Suprapubic skin (tissue), 4 donors: Measurements from ENCODE around the gene WDPCP.
"Not testable (repeated sequence)": the region's sequence is repeated elsewhere in the genome, so short reads cannot be mapped to it uniquely, and the experiment has no call there.

Source experiments
- EP300 ChIP-seq: sonication (generic); formaldehyde crosslinking; IDR thresholded peaks from one replicate; pipeline ENCODE4 v1.6.1; 2017; ENCODE audit warnings: antibody characterized with exemption
- POLR2A ChIP-seq, 2 donors: fragments of 450-650 bp; IDR thresholded peaks; one replicate each; pipeline ENCODE4 v1.6.1; 2017; ENCODE audit warnings: antibody characterized with exemption in 2 of 2, mild to moderate bottlenecking in 2 of 2, moderate library complexity in 2 of 2
- POLR2AphosphoS5 ChIP-seq, 3 donors: sonication (generic); formaldehyde crosslinking; IDR thresholded peaks; one replicate each; pipeline ENCODE4 v1.6.1; 2017; ENCODE audit warnings: antibody characterized with exemption in 3 of 3
- TF ChIP-seq, protein P1 (sequence below), 2 donors: fragments of 200-600 bp in 1 of 2; fragments of 450-650 bp in 1 of 2; sonication (generic) in 1 of 2; IDR thresholded peaks; one replicate each; pipeline ENCODE4 v1.5.1; 2016 to 2019; ENCODE audit warnings: antibody characterized with exemption in 2 of 2, mild to moderate bottlenecking in 1 of 2, moderate library complexity in 1 of 2

DNA sequence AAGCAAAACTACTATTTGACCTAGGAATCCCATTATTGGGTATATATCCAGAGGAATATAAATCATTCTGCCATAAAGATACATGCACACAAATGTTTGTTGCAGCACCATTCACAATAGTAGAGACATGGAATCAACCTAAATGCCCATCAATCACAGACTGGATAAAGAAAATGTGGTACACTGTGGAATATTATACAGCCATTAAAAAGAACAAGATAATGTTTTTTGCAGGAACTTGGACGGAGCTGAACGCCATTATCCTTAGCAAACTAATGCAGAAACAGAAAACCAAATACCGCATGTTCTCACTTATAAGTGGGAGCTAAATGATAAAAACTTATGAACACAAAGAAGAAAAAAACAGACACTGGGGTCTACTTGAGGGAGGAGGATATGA, 185.4 kb downstream of the WDPCP start:
- TF ChIP-seq, protein P1, sequence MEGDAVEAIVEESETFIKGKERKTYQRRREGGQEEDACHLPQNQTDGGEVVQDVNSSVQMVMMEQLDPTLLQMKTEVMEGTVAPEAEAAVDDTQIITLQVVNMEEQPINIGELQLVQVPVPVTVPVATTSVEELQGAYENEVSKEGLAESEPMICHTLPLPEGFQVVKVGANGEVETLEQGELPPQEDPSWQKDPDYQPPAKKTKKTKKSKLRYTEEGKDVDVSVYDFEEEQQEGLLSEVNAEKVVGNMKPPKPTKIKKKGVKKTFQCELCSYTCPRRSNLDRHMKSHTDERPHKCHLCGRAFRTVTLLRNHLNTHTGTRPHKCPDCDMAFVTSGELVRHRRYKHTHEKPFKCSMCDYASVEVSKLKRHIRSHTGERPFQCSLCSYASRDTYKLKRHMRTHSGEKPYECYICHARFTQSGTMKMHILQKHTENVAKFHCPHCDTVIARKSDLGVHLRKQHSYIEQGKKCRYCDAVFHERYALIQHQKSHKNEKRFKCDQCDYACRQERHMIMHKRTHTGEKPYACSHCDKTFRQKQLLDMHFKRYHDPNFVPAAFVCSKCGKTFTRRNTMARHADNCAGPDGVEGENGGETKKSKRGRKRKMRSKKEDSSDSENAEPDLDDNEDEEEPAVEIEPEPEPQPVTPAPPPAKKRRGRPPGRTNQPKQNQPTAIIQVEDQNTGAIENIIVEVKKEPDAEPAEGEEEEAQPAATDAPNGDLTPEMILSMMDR (IDR thresholded peaks at IDR 0.05) = not testable (repeated sequence)
- not testable (repeated sequence) for TF ChIP-seq POLR2A (IDR thresholded peaks at IDR 0.05); EP300; POLR2AphosphoS5 (IDR thresholded peaks at IDR 0.05)
